Subcutaneous adipose tissue (tissue), 4 donors: ENCODE measurements around the gene ABCA4. TPM values are rescaled to one million over a fixed set of nuclear protein-coding genes. Genes with fewer than 3 reads are reported as not detected.

Experiments used
- total RNA-seq, 4 donors: library from RNA; depleted of rRNA; stranded (reverse); fragments of >200 nt; gene quantifications; one replicate each; pipeline ENCODE4 v1.1.0, GENCODE V29; 2016
- TF ChIP-seq, protein P1 (sequence below): fragments of 450-650 bp; IDR thresholded peaks from one replicate; pipeline ENCODE4 v1.5.1; 2016; ENCODE audit warnings: low read depth, mild to moderate bottlenecking, control low read depth, antibody characterized with exemption, moderate library complexity

The ABCA4 gene
- total RNA-seq, 4 donors from 2014 or later = 0.16 to 0.51 (median 0.30) TPM

DNA sequence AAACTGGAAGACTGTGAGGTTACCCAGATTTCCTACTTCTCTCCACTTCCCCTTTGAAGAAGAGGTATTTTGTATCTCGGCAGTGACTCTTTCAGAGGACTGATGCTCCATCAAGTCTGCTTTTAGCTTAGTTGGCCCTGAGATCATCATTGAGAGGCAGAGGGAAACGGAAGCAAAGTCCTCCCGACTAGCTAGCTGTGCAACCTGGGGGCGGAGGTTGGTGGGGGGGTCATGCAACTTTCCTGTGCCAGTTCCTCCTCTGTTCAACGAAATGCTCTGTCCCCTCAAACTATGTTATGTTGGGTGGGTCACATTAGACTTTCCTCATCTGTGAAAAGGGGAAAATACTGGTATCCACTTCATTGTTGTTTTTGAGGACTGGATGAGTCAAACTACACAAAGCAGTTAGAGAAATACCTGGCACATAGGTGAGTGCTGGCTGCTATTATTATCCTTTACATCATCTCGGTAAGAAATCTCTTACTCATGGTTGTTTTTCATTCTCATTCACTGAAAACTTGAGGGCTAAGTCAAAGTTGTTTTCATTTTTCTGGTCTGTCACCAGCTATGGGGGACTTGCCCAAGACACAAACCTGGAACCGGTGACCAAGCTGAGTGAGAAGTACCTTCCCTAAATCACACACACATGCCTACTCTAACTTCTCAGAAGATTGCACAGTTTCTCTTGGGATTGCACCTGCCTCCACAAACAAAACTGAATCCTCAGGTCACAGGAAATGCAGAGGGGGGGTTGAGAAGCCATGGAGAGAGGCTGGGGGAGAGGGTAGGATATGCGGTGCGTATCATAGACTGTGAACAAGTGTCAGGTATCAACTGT is 83.3 kb downstream of the ABCA4 start:
- TF ChIP-seq, protein P1, sequence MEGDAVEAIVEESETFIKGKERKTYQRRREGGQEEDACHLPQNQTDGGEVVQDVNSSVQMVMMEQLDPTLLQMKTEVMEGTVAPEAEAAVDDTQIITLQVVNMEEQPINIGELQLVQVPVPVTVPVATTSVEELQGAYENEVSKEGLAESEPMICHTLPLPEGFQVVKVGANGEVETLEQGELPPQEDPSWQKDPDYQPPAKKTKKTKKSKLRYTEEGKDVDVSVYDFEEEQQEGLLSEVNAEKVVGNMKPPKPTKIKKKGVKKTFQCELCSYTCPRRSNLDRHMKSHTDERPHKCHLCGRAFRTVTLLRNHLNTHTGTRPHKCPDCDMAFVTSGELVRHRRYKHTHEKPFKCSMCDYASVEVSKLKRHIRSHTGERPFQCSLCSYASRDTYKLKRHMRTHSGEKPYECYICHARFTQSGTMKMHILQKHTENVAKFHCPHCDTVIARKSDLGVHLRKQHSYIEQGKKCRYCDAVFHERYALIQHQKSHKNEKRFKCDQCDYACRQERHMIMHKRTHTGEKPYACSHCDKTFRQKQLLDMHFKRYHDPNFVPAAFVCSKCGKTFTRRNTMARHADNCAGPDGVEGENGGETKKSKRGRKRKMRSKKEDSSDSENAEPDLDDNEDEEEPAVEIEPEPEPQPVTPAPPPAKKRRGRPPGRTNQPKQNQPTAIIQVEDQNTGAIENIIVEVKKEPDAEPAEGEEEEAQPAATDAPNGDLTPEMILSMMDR = no peak

DNA sequence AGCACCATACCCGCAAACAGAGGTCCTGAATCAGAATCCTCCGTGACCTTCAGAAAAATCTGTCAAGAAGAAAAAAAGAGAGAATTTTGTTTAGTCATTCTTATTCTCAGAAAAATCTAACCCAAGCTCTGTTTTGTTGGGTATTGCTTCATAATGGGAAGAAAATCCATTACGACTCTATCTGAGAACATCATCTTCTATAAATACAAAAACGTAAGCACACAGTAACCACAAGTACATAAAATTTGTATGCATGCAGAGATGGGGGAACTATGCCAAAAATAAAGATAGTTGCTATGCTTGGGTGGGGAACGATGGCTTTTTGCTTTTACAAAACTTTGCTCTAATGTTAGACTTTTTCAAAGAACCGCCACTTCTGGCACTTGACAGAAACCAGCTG is 84.2 kb downstream of the ABCA4 start:
- TF ChIP-seq, protein P1 = no peak

DNA sequence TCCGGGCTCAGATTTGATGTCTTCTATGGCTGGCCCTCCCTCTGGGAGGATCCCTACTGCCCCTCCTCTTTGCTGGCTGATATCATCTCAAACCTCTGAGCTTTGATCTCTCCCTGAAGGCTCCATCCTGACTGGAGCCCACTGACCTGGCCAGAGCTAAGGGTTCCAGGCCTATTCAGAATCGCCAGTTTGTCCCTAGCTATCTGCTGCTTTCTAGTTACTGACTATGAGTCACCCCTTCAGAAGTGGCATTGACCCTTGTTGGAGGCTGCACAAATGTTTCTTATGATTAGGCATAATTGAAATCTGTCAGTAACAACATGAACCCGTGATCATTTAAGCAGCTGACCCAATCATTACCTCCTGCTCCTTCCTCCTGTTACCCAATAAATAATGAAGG is 87.1 kb downstream of the ABCA4 start:
- TF ChIP-seq, protein P1 = no peak

DNA sequence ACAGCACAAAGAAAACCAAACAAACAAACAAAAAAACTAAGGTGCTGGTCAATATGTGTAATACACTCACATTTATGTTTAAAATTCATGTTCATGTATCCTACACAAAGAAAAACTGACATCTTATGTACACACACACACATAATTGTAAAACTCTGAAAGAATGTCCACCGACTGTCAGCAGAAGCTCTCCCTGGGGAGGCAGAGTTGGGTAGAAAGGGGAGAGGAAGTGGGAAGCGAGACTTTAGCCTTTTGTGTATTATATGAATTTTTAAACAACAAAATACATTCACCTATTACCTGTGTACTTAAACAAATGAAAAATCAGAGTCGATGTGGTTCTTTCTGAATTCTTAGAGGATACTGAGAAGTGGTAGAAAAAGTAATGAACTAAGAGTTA is 88.3 kb downstream of the ABCA4 start:
- TF ChIP-seq, protein P1 = no peak

DNA sequence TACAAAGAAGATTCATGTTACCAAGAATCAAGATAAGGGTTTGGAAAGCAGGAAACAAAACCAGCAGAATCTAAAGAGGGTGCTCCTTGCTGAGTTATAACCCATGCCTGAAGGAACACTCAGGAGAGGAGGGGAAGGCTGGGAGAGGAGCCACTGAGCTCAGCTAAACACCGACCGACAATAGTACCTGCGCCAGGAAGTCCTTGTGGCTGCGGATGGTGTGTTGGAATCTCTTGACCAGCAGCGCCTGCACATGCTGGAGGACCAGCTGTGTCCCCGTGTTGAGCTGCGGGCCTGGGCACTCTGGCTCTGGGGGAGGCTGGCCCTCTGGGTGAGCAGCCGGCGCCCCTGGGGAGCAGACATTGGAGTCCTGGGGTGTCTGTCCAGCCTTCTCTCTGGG is 89.4 kb downstream of the ABCA4 start:
- TF ChIP-seq, protein P1 = no peak

DNA sequence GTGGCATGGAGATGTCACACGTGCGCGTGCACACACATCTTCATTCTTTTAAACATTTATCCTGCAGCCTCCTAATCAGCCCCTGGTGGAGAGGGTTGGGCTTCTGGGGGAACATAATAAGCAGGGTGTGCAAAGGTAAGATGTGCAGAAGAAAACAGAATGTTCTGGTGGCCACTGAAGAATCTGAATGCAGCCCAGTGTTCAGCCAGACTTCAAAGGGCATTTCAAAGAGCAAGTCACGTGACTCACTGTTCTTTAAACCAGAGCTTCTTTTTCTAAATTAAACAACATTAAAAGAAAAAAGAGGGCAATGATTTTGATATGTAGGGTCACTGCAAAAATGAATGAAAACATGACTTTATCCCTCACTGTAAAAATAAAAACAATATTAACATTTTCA is 89.8 kb downstream of the ABCA4 start:
- TF ChIP-seq, protein P1 = no peak

DNA sequence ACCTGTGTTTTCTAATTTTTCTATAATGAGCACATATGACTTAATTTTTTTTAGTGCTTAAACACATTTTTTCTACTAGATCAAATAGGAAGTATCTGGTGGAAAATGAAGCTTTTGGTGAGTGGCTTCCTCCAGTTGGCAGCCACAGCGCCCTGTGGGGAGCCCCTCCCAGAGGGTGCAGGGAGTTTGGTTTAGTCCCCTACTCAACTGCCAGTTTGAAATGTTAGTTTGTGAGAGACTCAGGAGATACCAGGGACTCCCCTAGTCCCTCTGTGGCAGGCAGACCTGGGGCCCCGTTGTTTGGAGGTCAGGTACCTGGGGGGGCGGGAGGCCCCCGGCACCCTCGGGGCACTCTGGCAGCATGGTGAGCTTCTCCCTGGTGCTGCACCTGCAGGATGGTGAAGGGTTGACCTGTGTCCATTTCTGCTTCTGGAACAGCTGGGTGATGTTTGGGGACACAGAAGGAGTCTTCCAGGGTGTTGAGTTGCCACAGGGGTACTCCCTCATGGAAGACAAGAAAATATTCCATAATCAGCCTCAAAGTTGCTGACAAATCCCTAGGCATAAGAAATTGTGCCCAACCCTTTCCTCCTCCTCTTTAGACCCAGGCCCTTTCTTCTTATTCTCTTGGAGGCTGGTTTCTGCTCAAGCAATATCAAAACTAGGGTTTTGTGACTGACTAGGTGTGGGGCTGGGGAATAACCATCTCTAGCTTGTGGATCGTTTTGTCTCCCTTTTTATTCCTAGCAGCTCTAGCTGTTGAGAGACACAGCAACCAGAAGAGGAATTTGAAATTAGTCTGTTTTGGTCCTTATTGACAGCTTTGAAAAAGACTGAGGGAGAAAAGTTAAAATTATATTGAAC is 91.6 kb downstream of the ABCA4 start:
- TF ChIP-seq, protein P1 = no peak
